Activated effector memory CD4-positive, alpha-beta T cell treated with anti-CD3 and anti-CD28 coated beads, Interleukin-2, amount 50 U/mL, for 16 hours (primary cell): ENCODE measurements around the gene TAS2R20.

Experiments
- DNase-seq: peaks from one replicate; pipeline ENCODE4 v3.0.0-alpha.2; 2020

TAS2R20 gene

GRCh38 chr12:10957741-10958140 lies 40.4 kb downstream of the TAS2R20 start:
- DNase-seq = no peak

DNA sequence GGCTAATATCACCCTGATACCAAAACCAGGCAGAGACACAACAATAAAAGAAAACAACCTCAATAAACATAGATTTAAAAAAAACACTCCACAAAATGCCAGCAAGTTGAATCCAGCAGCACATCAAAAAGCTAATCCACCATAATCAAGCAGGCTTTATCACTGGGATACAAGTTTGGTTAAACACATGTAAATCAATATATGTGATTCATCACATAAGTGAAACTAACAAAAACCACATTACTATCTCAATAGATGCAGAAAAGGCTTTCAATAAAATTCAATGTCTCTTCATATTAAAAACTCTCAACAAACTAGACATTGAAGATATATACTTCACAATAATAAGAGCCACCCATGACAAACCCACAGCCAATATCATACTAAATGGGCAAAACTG lies 42.0 kb downstream of the TAS2R20 start:
- no peak for DNase-seq

DNA sequence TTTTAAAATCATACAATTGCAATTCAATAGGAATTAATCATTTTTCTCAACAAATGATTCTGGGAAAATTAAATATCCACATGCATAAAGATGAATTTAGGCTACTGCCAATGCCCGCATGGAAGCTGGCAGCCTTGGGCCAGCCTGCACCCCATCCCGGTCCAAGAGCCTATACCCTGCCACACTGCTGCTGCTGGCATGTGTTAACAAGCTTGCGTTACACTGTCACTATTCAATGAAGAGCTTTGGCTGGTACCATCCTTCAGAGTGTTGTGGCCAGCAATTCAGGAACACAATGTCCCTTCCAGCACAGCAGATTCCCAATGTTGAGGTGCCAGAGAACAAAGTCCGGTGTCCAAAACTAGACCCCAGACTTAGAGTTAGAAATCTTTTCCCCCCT lies 45.5 kb downstream of the TAS2R20 start:
- DNase-seq = no peak
